ENCODE data around the gene CST8.
"Not testable (repeated sequence)": the region's sequence is repeated elsewhere in the genome, so short reads cannot be mapped to it uniquely, and the experiment has no call there.

CST8 gene

DNA sequence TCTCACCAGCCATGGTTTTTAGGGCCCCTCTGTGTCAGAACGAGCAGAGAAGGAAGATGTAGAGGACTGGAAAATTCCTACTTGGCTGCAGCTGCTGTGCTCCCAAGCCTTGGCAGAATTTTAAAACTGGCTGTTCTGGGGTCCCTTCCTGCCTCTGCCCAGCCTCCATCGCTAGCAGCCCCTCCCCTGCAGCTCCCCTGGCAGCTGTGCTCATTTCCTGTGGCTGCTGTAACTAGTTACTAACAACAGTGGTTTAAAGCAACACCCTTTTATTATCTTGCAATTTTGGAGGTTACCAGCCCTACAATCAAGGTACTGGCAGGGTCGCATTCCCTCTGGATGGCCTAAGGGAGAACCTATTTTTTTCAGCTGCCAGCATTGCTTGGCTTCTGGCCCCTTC, 34.5 kb upstream of the CST8 start:
- Histone ChIP-seq H3K27me3 (ENCODE audit: control insufficient read depth, insufficient read depth, low read length) (no peaks in the 10 kb centered on the region), H3K4me1 (no peaks in the 10 kb centered on the region), H3K9ac (no peak overlapping the region), H3K9me3 (ENCODE audit: control insufficient read depth, low read length) (no peaks in the 10 kb centered on the region), H3K79me2 (no peaks in the 10 kb centered on the region), H3K4me3 (ENCODE audit: low read depth, low read length) (no peak overlapping the region), H3K36me3 (ENCODE audit: control insufficient read depth, insufficient read depth, low read length) (no peaks in the 10 kb centered on the region), H2AFZ (no peak overlapping the region), H3K27ac (no peak overlapping the region), H3K4me2 (ENCODE audit: low read length) (no peak overlapping the region)
- TF ChIP-seq, protein P1, sequence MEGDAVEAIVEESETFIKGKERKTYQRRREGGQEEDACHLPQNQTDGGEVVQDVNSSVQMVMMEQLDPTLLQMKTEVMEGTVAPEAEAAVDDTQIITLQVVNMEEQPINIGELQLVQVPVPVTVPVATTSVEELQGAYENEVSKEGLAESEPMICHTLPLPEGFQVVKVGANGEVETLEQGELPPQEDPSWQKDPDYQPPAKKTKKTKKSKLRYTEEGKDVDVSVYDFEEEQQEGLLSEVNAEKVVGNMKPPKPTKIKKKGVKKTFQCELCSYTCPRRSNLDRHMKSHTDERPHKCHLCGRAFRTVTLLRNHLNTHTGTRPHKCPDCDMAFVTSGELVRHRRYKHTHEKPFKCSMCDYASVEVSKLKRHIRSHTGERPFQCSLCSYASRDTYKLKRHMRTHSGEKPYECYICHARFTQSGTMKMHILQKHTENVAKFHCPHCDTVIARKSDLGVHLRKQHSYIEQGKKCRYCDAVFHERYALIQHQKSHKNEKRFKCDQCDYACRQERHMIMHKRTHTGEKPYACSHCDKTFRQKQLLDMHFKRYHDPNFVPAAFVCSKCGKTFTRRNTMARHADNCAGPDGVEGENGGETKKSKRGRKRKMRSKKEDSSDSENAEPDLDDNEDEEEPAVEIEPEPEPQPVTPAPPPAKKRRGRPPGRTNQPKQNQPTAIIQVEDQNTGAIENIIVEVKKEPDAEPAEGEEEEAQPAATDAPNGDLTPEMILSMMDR (IDR thresholded peaks at IDR 0.05) = no peak

DNA sequence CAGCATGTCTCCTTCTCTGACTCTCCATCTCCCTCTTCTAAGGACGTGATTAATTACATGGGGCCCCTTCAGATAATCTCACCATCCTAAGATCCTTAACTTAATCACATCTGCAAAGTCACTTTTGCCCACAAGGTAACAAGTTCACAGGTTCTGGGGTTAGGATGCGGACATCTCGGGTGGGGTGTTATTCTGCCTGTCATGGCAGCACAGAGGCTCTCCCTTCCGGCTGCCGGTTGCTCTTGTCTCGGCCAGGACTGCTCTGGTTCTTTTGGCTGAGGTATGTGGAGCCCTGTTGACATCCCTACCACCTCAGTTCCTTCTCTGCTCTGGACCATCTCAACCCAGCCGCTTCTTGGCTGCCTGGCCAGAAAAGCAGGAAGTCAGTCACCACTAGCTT, 34.0 kb upstream of the CST8 start:
- Histone ChIP-seq H3K4me2 (ENCODE audit: low read length) (no peak overlapping the region), H3K27me3 (ENCODE audit: control insufficient read depth, insufficient read depth, low read length) (no peaks in the 10 kb centered on the region), H3K36me3 (ENCODE audit: control insufficient read depth, insufficient read depth, low read length) (no peaks in the 10 kb centered on the region), H3K4me3 (ENCODE audit: low read depth, low read length) (no peak overlapping the region), H2AFZ (no peak overlapping the region), H3K9ac (no peak overlapping the region), H3K79me2 (no peaks in the 10 kb centered on the region), H3K27ac (no peak overlapping the region), H3K4me1 (no peaks in the 10 kb centered on the region), H3K9me3 (ENCODE audit: control insufficient read depth, low read length) (no peaks in the 10 kb centered on the region)
- TF ChIP-seq, protein P1 (IDR thresholded peaks at IDR 0.05) = no peak

DNA sequence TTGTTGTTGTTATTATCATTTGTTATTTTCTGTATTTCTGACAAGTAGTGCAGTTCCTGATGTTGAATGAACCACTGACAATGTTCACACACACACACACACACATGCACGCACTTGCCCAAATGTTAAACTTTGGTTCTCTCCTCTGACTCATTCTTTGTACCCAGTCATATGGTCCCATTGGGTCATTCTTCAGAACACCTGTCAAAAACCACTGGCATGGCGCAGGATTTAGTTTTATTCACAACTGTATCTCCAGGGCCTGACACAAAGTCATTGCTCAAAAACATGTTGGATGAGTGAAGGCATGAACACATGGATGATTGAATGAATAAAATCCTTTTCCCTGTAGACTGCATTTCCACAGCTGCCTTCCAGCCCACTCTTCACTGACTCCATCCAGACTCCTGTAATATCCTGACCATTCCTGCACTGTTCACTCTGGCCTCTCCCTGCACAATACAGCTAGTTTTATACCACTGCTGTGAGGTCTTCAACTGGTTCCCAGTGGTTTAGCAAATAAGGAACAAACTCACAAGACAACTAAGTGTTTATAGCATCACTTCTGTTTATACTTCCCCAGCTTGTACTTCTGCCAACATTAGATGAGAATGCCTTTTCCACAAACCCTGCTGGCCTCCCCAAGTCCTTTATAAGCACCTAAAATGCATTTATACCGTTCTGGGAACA, 31.3 kb upstream of the CST8 start:
- Histone ChIP-seq H3K4me2 (ENCODE audit: low read length) (no peak overlapping the region), H3K4me1 (no peaks in the 10 kb centered on the region), H3K4me3 (ENCODE audit: low read depth, low read length) (no peak overlapping the region), H3K9ac (no peak overlapping the region), H3K79me2 (no peaks in the 10 kb centered on the region), H3K36me3 (ENCODE audit: control insufficient read depth, insufficient read depth, low read length) (no peaks in the 10 kb centered on the region), H3K27me3 (ENCODE audit: control insufficient read depth, insufficient read depth, low read length) (no peaks in the 10 kb centered on the region), H2AFZ (no peak overlapping the region), H3K9me3 (ENCODE audit: control insufficient read depth, low read length) (no peaks in the 10 kb centered on the region), H3K27ac (no peak overlapping the region)
- TF ChIP-seq, protein P1 (IDR thresholded peaks at IDR 0.05) = no peak

DNA sequence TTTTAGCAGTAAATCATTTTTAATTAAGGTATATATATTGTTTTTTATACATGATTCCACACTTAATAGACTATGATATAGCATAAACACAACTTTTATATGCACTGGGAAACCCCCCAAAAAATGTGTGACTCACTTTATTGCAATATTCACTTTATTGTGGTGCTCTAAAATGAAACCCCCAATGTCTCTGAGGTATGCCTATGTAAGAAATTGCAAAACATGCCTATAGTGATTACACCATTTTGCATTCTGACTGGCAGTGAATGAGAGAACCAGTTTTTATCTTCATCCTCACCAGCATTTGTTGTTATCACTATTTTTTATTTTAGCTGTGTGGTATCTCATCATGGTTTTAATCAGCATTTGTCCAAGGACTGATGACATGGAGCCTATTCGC, 29.7 kb upstream of the CST8 start:
- TF ChIP-seq, protein P1 (IDR thresholded peaks at IDR 0.05) = no peak
- Histone ChIP-seq H3K4me2 (ENCODE audit: low read length) (no peak overlapping the region), H3K4me1 (no peaks in the 10 kb centered on the region), H3K27me3 (ENCODE audit: control insufficient read depth, insufficient read depth, low read length) (no peaks in the 10 kb centered on the region), H3K9ac (no peak overlapping the region), H3K9me3 (ENCODE audit: control insufficient read depth, low read length) (no peaks in the 10 kb centered on the region), H2AFZ (no peak overlapping the region), H3K79me2 (no peaks in the 10 kb centered on the region), H3K4me3 (ENCODE audit: low read depth, low read length) (no peak overlapping the region), H3K36me3 (ENCODE audit: control insufficient read depth, insufficient read depth, low read length) (no peaks in the 10 kb centered on the region), H3K27ac (no peak overlapping the region)

DNA sequence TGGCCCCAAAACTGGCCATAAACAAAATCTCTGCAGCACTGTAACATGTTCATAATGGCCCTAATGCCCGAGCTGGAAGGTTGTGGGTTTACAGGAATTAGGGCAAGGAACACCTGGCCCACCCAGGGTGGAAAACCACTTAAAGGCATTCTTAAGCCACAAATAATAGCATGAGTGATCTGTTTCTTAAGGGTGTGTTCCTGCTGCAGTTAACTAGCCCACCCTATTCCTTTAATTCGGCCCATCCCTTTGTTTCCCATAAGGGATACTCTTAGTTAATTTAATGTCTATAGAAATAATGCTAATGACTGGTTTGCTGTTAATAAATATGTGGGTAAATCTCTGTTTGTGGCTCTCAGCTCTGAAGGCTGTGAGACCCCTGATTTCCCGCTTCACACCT, 24.0 kb upstream of the CST8 start:
- not testable (repeated sequence) for H3K79me2 ChIP-seq; H3K9ac ChIP-seq; H3K36me3 ChIP-seq (ENCODE audit: control insufficient read depth, insufficient read depth, low read length); H3K4me3 ChIP-seq (ENCODE audit: low read depth, low read length); H3K27me3 ChIP-seq (ENCODE audit: control insufficient read depth, insufficient read depth, low read length); H3K9me3 ChIP-seq (ENCODE audit: control insufficient read depth, low read length); H3K27ac ChIP-seq; H2AFZ ChIP-seq; H3K4me2 ChIP-seq (ENCODE audit: low read length); H3K4me1 ChIP-seq

DNA sequence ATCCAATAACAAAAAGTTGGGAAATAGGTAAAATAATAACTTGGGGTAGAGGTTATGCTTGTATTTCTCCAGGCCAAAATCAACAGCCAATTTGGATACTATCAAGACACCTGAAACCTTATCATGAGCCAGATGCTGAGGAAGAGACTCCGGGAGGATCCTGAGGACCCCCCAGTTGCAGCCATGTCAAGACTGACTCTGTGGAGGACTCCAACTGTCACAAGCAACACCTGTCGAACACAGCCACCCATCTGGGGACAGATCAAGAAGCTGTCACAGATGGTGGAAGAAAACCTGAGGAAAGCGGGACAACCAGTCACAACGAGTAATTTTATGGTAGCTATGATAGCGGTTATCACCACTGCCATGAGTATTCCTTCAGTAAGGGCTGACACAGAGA, 18.6 kb upstream of the CST8 start:
- not testable (repeated sequence) for H2AFZ ChIP-seq; H3K27ac ChIP-seq; H3K4me2 ChIP-seq (ENCODE audit: low read length); H3K9ac ChIP-seq; H3K27me3 ChIP-seq (ENCODE audit: control insufficient read depth, insufficient read depth, low read length); H3K9me3 ChIP-seq (ENCODE audit: control insufficient read depth, low read length); H3K79me2 ChIP-seq; H3K36me3 ChIP-seq (ENCODE audit: control insufficient read depth, insufficient read depth, low read length); H3K4me3 ChIP-seq (ENCODE audit: low read depth, low read length); H3K4me1 ChIP-seq

DNA sequence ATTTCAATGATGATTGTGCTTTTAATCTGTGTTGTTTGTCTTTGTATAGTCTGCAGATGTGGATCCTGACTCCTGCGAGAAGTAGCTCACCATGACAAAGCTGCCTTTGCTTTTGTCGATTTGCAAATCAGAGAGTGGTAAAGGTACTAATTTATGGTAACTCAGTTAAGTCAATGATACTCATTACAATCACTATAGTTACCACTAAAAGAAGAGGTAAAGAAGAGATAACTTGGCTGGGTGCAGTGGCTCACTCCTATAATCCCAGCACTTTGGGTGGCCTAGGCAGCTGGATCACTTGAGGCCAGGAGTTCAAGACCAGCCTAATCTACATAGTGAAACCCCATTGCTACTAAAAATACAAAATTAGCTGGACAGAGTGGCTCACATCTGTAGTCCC, 17.6 kb upstream of the CST8 start:
- H3K9ac ChIP-seq; H2AFZ ChIP-seq; H3K9me3 ChIP-seq (ENCODE audit: control insufficient read depth, low read length); H3K27me3 ChIP-seq (ENCODE audit: control insufficient read depth, insufficient read depth, low read length); H3K27ac ChIP-seq; H3K36me3 ChIP-seq (ENCODE audit: control insufficient read depth, insufficient read depth, low read length); H3K4me1 ChIP-seq; H3K79me2 ChIP-seq; H3K4me3 ChIP-seq (ENCODE audit: low read depth, low read length); H3K4me2 ChIP-seq (ENCODE audit: low read length): not testable (repeated sequence)

Data from parathyroid adenoma (tissue), 2 donors.